GM12878 (cell line): ENCODE data around the gene CACYBP. TPM values are rescaled to one million over a fixed set of nuclear protein-coding genes. Genes with fewer than 3 reads are reported as not detected.

Experiments
- CHD2 ChIP-seq: IDR thresholded peaks from 2 replicates; pipeline ENCODE4 v1.6.1; 2011; ENCODE audit warnings: low read depth, low read length, improper control_type of control experiment, borderline replicate concordance
- CHD4 ChIP-seq: fragments of 200-600 bp; sonication (generic); IDR thresholded peaks from 2 replicates; pipeline ENCODE4 v1.6.1; 2016; ENCODE audit warnings: mild to moderate bottlenecking
- CREB1 ChIP-seq: IDR thresholded peaks from 2 replicates; pipeline ENCODE4 v1.6.1; 2012; ENCODE audit warnings: low read depth, mild to moderate bottlenecking, inconsistent platforms
- CREM ChIP-seq: IDR thresholded peaks from 2 replicates; pipeline ENCODE4 v1.6.1; 2014; ENCODE audit warnings: antibody characterized with exemption, low read depth
- HCFC1 ChIP-seq: fragments of 150-350 bp; IDR thresholded peaks from 2 replicates; pipeline ENCODE4 v1.6.1; 2014; ENCODE audit warnings: low read length
- KAT2A ChIP-seq: conservative IDR thresholded peaks from 2 replicates; pipeline ENCODE4 v1.6.1; 2011; ENCODE audit warnings: low read depth, low read length; ENCODE audit not compliant: control insufficient read depth
- KLF5 ChIP-seq: fragments of 450-650 bp; IDR thresholded peaks from 2 replicates; pipeline ENCODE4 v1.6.1; 2014; ENCODE audit warnings: mild to moderate bottlenecking; ENCODE audit not compliant: partially characterized antibody
- MXI1 ChIP-seq: fragments of 150-350 bp; IDR thresholded peaks from 2 replicates; pipeline ENCODE4 v1.6.1; 2011; ENCODE audit warnings: low read depth, mild to moderate bottlenecking, inconsistent platforms, low read length, improper control_type of control experiment
- NFIC ChIP-seq: IDR thresholded peaks from 2 replicates; pipeline ENCODE4 v1.6.1; 2012; ENCODE audit warnings: low read depth, mild to moderate bottlenecking, inconsistent platforms, low read length, moderate library complexity
- NFYA ChIP-seq: IDR thresholded peaks from 2 replicates; pipeline ENCODE4 v1.6.1; 2011; ENCODE audit warnings: low read depth, mild to moderate bottlenecking, low read length, improper control_type of control experiment, borderline replicate concordance
- NR2C1 ChIP-seq: fragments of 450-650 bp; IDR thresholded peaks from 2 replicates; pipeline ENCODE4 v1.6.1; 2017; ENCODE audit warnings: antibody characterized with exemption, mild to moderate bottlenecking, moderate library complexity
- POLR2A ChIP-seq: IDR thresholded peaks from 2 replicates; pipeline ENCODE4 v1.6.1; 2011; ENCODE audit warnings: low read depth, mild to moderate bottlenecking, low read length
- POLR2AphosphoS5 ChIP-seq: IDR thresholded peaks from 2 replicates; pipeline ENCODE4 v1.6.1; 2011; ENCODE audit warnings: mild to moderate bottlenecking, low read length, inconsistent platforms
- RAD21 ChIP-seq: IDR thresholded peaks from 2 replicates; pipeline ENCODE4 v1.6.1; 2011; ENCODE audit warnings: mild to moderate bottlenecking, low read depth, low read length, moderate library complexity; ENCODE audit not compliant: insufficient read depth
- RELA ChIP-seq: fragments of 450-650 bp; IDR thresholded peaks from 2 replicates; pipeline ENCODE4 v1.8.0; 2014; ENCODE audit warnings: borderline replicate concordance; ENCODE audit not compliant: partially characterized antibody
- SPI1 ChIP-seq: IDR thresholded peaks from 2 replicates; pipeline ENCODE4 v1.6.1; 2011; ENCODE audit warnings: low read depth, mild to moderate bottlenecking, low read length, moderate library complexity, borderline replicate concordance; ENCODE audit not compliant: insufficient read depth
- SUPT20H ChIP-seq: IDR thresholded peaks from 2 replicates; pipeline ENCODE4 v1.6.1; 2011; ENCODE audit warnings: low read depth, mild to moderate bottlenecking, low read length, moderate library complexity, borderline replicate concordance; ENCODE audit not compliant: control insufficient read depth
- TARDBP ChIP-seq: IDR thresholded peaks from 2 replicates; pipeline ENCODE4 v1.6.1; 2016; ENCODE audit warnings: borderline replicate concordance
- TCF12 ChIP-seq: IDR thresholded peaks from 2 replicates; pipeline ENCODE4 v1.6.1; 2011; ENCODE audit warnings: low read depth, mild to moderate bottlenecking, low read length
- YBX1 ChIP-seq: fragments of 450-650 bp; IDR thresholded peaks from 2 replicates; pipeline ENCODE4 v1.6.1; 2016; ENCODE audit warnings: antibody characterized with exemption
- polyA plus RNA-seq, 11 experiments: library from polyadenylated mRNA; depleted of rRNA in 4 of 11; unstranded in 6 of 11; stranded (reverse) in 5 of 11; fragments of >200 nt; fragmentation: Nextera tagmentation in 4 of 11; fragmentation: Illumina TruSeq in 1 of 11; extraction: Ambion mirVana in 4 of 11; extraction: Trizol in 1 of 11; gene quantifications; 1 replicate in 1 of 11; 2 replicates in 10 of 11; pipeline versions ENCODE4 v1.2.1 to v1.2.3, GENCODE V29; 2011 to 2016; ENCODE audit warnings: inconsistent platforms in 2 of 11, missing spikeins in 2 of 11, low read depth in 1 of 11
- total RNA-seq, 4 experiments: library from RNA; depleted of rRNA in 3 of 4; stranded (reverse); fragments of >200 nt in 3 of 4; fragmentation: Illumina TruSeq in 1 of 4; extraction: Trizol in 1 of 4; gene quantifications; 2 replicates each; pipeline versions ENCODE4 v1.2.1 to v1.2.3, GENCODE V29; 2013 to 2021
- TF ChIP-seq, protein P1 (sequence below): fragments of 450-650 bp; formaldehyde crosslinking; IDR thresholded peaks from 2 replicates; pipeline ENCODE4 v1.4.0; 2020; ENCODE audit warnings: mild to moderate bottlenecking, moderate library complexity
- TF ChIP-seq, protein P2 (sequence below): IDR thresholded peaks from 2 replicates; pipeline ENCODE4 v1.6.1; 2011; ENCODE audit warnings: mild to moderate bottlenecking, low read depth, low read length, moderate library complexity; ENCODE audit not compliant: insufficient replicate concordance
- TF ChIP-seq, protein P3 (sequence below): IDR thresholded peaks from 2 replicates; pipeline ENCODE4 v1.6.1; 2011; ENCODE audit warnings: borderline replicate concordance, low read depth, mild to moderate bottlenecking, moderate library complexity, mixed read lengths, low read length; ENCODE audit not compliant: insufficient read depth; ENCODE audit errors: extremely low read length
- TF ChIP-seq, protein P4 (sequence below): IDR thresholded peaks from 2 replicates; pipeline ENCODE4 v1.6.1; 2012; ENCODE audit warnings: low read length, inconsistent platforms

Gene CACYBP
- total and polyA plus RNA-seq, 10 of the 15 experiments (the other 5 are each of a cell fraction or from before 2014, with no cell fraction given) = 77.7 to 488 (median 218) TPM

DNA sequence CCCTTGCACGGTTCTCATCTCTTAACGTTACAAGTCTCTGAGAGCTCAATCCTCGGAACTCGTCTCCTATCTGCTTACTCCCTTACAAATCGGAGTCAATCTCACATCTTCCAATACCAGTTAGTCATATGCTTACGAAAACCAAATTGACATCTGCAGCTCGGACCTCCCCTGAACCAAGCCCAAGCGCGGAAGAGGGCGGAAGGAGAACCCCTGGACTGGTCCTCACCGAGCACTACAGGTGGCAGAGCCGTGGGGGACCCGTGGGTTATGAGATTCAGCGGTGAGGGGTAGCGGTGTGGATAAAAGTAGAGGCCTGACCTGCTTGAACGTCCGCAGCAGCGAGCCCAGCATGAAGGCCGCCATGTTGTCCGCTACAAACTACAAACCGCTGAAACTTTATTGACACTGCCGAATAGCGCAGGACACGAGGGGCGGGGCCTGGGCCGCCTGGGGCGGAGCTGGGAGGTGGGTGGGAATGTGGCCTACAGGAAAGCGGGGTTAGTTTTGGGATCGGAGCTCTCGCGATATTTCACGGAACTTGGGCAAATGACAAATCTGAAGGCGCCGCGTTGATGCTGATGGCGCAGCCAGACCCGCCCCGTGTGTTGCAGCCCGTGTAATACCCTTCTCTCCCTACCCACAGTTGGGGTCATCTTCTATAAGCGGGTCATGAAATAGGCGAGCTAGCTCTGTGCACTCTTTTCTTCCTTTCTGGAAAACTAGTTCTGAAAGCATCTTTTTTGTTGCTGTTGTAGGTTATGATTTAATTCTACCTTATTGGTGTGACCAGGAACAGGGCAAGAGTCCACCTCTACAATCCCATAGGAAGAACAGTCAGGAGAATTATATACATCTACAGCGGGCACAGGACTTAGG is 23.5 kb downstream of the CACYBP start, which contains the start of gene MRPS14 (continued):
- TF ChIP-seq, protein P1, sequence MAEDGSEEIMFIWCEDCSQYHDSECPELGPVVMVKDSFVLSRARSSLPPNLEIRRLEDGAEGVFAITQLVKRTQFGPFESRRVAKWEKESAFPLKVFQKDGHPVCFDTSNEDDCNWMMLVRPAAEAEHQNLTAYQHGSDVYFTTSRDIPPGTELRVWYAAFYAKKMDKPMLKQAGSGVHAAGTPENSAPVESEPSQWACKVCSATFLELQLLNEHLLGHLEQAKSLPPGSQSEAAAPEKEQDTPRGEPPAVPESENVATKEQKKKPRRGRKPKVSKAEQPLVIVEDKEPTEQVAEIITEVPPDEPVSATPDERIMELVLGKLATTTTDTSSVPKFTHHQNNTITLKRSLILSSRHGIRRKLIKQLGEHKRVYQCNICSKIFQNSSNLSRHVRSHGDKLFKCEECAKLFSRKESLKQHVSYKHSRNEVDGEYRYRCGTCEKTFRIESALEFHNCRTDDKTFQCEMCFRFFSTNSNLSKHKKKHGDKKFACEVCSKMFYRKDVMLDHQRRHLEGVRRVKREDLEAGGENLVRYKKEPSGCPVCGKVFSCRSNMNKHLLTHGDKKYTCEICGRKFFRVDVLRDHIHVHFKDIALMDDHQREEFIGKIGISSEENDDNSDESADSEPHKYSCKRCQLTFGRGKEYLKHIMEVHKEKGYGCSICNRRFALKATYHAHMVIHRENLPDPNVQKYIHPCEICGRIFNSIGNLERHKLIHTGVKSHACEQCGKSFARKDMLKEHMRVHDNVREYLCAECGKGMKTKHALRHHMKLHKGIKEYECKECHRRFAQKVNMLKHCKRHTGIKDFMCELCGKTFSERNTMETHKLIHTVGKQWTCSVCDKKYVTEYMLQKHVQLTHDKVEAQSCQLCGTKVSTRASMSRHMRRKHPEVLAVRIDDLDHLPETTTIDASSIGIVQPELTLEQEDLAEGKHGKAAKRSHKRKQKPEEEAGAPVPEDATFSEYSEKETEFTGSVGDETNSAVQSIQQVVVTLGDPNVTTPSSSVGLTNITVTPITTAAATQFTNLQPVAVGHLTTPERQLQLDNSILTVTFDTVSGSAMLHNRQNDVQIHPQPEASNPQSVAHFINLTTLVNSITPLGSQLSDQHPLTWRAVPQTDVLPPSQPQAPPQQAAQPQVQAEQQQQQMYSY (CRISPR knock-in tag) = no peak
- TF ChIP-seq YBX1 (no peak), MXI1 (peak; percentile 92), NFIC (0 out of 2 replicates have a peak, but pooled peaks have one; percentile 4), POLR2AphosphoS5 (peak; percentile 94), TARDBP (peak; percentile 98), KLF5 (peak; percentile 47), KAT2A (no peak), HCFC1 (peak; percentile 75), CHD2 (peak; percentile 97), TCF12 (0 out of 2 replicates have a peak, but pooled peaks have one; percentile 59), CREB1 (peak; percentile 95), NFYA (no peak), SPI1 (no peak), RAD21 (no peak), RELA (peak; percentile 29), CHD4 (no peak), SUPT20H (no peak), POLR2A (peak; percentile 90), CREM (peak; percentile 90), NR2C1 (peak; percentile 57; the same call in 1 of the 2 replicates)
- TF ChIP-seq, protein P2, sequence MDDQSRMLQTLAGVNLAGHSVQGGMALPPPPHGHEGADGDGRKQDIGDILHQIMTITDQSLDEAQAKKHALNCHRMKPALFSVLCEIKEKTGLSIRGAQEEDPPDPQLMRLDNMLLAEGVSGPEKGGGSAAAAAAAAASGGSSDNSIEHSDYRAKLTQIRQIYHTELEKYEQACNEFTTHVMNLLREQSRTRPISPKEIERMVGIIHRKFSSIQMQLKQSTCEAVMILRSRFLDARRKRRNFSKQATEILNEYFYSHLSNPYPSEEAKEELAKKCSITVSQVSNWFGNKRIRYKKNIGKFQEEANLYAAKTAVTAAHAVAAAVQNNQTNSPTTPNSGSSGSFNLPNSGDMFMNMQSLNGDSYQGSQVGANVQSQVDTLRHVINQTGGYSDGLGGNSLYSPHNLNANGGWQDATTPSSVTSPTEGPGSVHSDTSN = no peak
- TF ChIP-seq, protein P3, sequence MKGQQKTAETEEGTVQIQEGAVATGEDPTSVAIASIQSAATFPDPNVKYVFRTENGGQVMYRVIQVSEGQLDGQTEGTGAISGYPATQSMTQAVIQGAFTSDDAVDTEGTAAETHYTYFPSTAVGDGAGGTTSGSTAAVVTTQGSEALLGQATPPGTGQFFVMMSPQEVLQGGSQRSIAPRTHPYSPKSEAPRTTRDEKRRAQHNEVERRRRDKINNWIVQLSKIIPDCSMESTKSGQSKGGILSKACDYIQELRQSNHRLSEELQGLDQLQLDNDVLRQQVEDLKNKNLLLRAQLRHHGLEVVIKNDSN = no peak
- TF ChIP-seq, protein P4, sequence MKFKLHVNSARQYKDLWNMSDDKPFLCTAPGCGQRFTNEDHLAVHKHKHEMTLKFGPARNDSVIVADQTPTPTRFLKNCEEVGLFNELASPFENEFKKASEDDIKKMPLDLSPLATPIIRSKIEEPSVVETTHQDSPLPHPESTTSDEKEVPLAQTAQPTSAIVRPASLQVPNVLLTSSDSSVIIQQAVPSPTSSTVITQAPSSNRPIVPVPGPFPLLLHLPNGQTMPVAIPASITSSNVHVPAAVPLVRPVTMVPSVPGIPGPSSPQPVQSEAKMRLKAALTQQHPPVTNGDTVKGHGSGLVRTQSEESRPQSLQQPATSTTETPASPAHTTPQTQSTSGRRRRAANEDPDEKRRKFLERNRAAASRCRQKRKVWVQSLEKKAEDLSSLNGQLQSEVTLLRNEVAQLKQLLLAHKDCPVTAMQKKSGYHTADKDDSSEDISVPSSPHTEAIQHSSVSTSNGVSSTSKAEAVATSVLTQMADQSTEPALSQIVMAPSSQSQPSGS = no peak
